Measurements from ENCODE around the gene LUC7L3. TPM values are rescaled to one million over a fixed set of nuclear protein-coding genes. Genes with fewer than 3 reads are reported as not detected.

The LUC7L3 gene
- total and polyA plus RNA-seq, 2 of the 13 experiments (the other 11 are each of a cell fraction or from before 2014, with no cell fraction given), result 108 to 120 TPM

- no peak for TF ChIP-seq BCL3 (CRISPR knock-in tag; IDR thresholded peaks at IDR 0.05)
- TF ChIP-seq ZNF790 (CRISPR knock-in tag; IDR thresholded peaks at IDR 0.05; ENCODE audit: borderline replicate concordance), result no peak; the same call in 1 of the 2 replicates
- TF ChIP-seq ZNF629 (CRISPR knock-in tag; conservative IDR thresholded peaks at IDR 0.05), result peak; percentile 42
- no peak for TF ChIP-seq ZNF44 (CRISPR knock-in tag; IDR thresholded peaks at IDR 0.05)
- TF ChIP-seq HIVEP1 (CRISPR knock-in tag; IDR thresholded peaks at IDR 0.05), result no peak
- TF ChIP-seq ZBTB44 (CRISPR knock-in tag; IDR thresholded peaks at IDR 0.05), result peak; percentile 49; the same call in 1 of the 2 replicates
- 0 out of 2 replicates have a peak, but pooled peaks have one; percentile 53 for TF ChIP-seq ZNF577 (CRISPR knock-in tag; IDR thresholded peaks at IDR 0.05; ENCODE audit: borderline replicate concordance, low read depth)
- no peak; the same call in 1 of the 2 replicates for TF ChIP-seq ZNF713 (CRISPR knock-in tag; IDR thresholded peaks at IDR 0.05)
- peak; percentile 48 for TF ChIP-seq ZNF460 (CRISPR knock-in tag; IDR thresholded peaks at IDR 0.05; ENCODE audit: borderline replicate concordance)
- TF ChIP-seq ZNF619 (CRISPR knock-in tag; IDR thresholded peaks at IDR 0.05), result 0 out of 2 replicates have a peak, but pooled peaks have one; percentile 40
- peak; percentile 76 for TF ChIP-seq ZNF768 (CRISPR knock-in tag; IDR thresholded peaks at IDR 0.05)
- no peak for TF ChIP-seq TOPORS (CRISPR knock-in tag; IDR thresholded peaks at IDR 0.05)
- TF ChIP-seq ZNF225 (CRISPR knock-in tag; IDR thresholded peaks at IDR 0.05), result no peak
- peak; percentile 91; the same call in 1 of the 2 replicates for TF ChIP-seq PRMT3 (CRISPR knock-in tag; IDR thresholded peaks at IDR 0.05; ENCODE audit: borderline replicate concordance, low read depth)
- peak; percentile 54 for TF ChIP-seq POLR2AphosphoS5 (IDR thresholded peaks at IDR 0.05; ENCODE audit: low read depth, low read length)
- TF ChIP-seq FOXA3 (CRISPR knock-in tag; IDR thresholded peaks at IDR 0.05), result peak; percentile 71
- TF ChIP-seq ZNF367 (CRISPR knock-in tag; IDR thresholded peaks at IDR 0.05; ENCODE audit: borderline replicate concordance), result peak; percentile 56; the same call in 1 of the 2 replicates
- TF ChIP-seq PRDM15 (CRISPR knock-in tag; IDR thresholded peaks at IDR 0.05), result peak; percentile 58; the same call in 1 of the 2 replicates
- TF ChIP-seq POLR2G (IDR thresholded peaks at IDR 0.05; ENCODE audit: low read depth, low read length), result peak; percentile 89
- TF ChIP-seq FLYWCH1 (CRISPR knock-in tag; IDR thresholded peaks at IDR 0.05), result no peak
- peak; percentile 94 for TF ChIP-seq MAX (IDR thresholded peaks at IDR 0.05)
- TF ChIP-seq CBX5 (CRISPR knock-in tag; IDR thresholded peaks at IDR 0.05; ENCODE audit: borderline replicate concordance), result peak; percentile 69
- TF ChIP-seq GATAD2A (CRISPR knock-in tag; IDR thresholded peaks at IDR 0.05), result peak; percentile 89
- TF ChIP-seq SOX6 (IDR thresholded peaks at IDR 0.05), result no peak
- TF ChIP-seq SOX6 (CRISPR knock-in tag; IDR thresholded peaks at IDR 0.05), result peak; percentile 36; the same call in 1 of the 2 replicates
Observed at GRCh38 chr17:50707289-50708049, 11.9 kb upstream of the LUC7L3 start, which contains the start of gene ANKRD40 (continued).
